SK-N-MC (cell line): ENCODE data around the gene EIF2S3.
"Not testable (repeated sequence)": the region's sequence is repeated elsewhere in the genome, so short reads cannot be mapped to it uniquely, and the experiment has no call there.

Experiments
- DNase-seq: peaks from one replicate; pipeline ENCODE4 v3.0.0-alpha.2; 2011; ENCODE audit warnings: low read depth, low spot score
- H3K27ac ChIP-seq: fragments of 200-600 bp; sonication (generic); 2 replicates; pipeline ENCODE4 v1.5.1; 2016; ENCODE audit warnings: mixed run types
- H3K36me3 ChIP-seq: fragments of 200-600 bp; sonication (generic); 2 replicates; pipeline ENCODE4 v1.6.1; 2017; ENCODE audit warnings: antibody characterized with exemption, low read length, mixed read lengths; ENCODE audit not compliant: insufficient read depth
- H3K4me3 ChIP-seq: fragments of 200-600 bp; sonication (generic); 2 replicates; pipeline ENCODE4 v1.5.1; 2016
- H3K9ac ChIP-seq: fragments of 200-600 bp; sonication (generic); 2 replicates; pipeline ENCODE4 v1.8.0; 2017; ENCODE audit warnings: mixed run types, mixed read lengths; ENCODE audit not compliant: insufficient read length
- H3K9me3 ChIP-seq: fragments of 200-600 bp; sonication (generic); 2 replicates; pipeline ENCODE4 v1.6.1; 2017; ENCODE audit warnings: low read depth, mild to moderate bottlenecking, antibody characterized with exemption, low read length, moderate library complexity, mixed read lengths
- EZH2 ChIP-seq: fragments of 200-600 bp; sonication (generic); IDR thresholded peaks from one replicate; pipeline ENCODE4 v1.6.1; 2017; ENCODE audit warnings: antibody characterized with exemption
- FOXP2 ChIP-seq: optimal IDR thresholded peaks from 2 replicates; pipeline ENCODE3; 2011; ENCODE audit warnings: mild to moderate bottlenecking, moderate library complexity; ENCODE audit not compliant: insufficient read depth; ENCODE audit errors: extremely low read length, control extremely low read depth
- POLR2AphosphoS5 ChIP-seq: IDR thresholded peaks from 2 replicates; pipeline ENCODE4 v1.6.1; 2012; ENCODE audit warnings: mild to moderate bottlenecking, low read depth, low read length, borderline replicate concordance

The EIF2S3 gene

DNA sequence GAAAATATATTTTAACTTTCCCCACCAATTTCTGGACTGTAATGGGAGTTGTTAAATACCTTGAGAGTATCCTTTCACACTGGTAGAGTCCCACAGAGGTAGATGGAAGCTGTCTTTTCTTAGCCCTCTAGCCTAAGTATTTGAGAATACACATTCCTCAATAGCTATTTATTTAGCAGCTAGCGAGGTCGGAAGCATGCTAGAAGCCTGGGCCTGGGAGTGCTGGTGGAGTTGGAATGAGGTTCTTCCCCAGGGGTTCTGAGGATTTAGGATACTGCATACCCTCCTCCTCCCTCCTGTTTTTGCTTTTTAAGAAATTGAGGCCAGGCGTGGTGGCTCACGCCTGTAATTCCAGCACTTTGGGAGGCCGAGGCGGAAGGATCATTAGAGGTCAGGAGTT is 26.8 kb upstream of the EIF2S3 start:
- no peaks in the 10 kb centered on the region for H3K9me3 ChIP-seq
- no peak for TF ChIP-seq POLR2AphosphoS5
- no peak for TF ChIP-seq EZH2
- TF ChIP-seq FOXP2, result no peak
- no peak overlapping the region for H3K9ac ChIP-seq
- H3K4me3 ChIP-seq, result no peak overlapping the region
- H3K36me3 ChIP-seq, result no peaks in the 10 kb centered on the region
- no peak for DNase-seq
- no peak overlapping the region for H3K27ac ChIP-seq

DNA sequence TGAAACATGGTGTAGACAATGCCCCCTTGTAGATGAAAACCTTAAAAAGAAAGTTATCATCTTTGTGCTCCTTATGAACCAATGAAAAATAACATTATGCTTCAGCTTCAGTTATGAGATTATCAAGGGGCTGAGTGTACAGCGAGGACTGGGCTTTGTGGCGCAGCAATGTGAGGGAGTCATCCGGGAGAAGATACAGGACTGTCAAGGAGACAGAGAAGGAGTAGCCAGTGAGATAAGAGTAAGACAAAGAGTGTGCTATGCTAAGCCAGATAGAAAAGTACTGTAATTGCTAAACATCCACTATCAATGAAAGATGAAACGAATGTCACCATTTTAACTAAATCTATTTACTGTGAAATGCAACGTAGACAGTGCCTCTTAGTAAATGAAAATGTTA is 24.2 kb upstream of the EIF2S3 start:
- no peaks in the 10 kb centered on the region for H3K9me3 ChIP-seq
- H3K36me3 ChIP-seq, result no peaks in the 10 kb centered on the region
- no peak overlapping the region for H3K9ac ChIP-seq
- H3K27ac ChIP-seq, result no peak overlapping the region
- no peak overlapping the region for H3K4me3 ChIP-seq
- TF ChIP-seq FOXP2 (no peak), EZH2 (no peak), POLR2AphosphoS5 (no peak)
- no peak for DNase-seq

DNA sequence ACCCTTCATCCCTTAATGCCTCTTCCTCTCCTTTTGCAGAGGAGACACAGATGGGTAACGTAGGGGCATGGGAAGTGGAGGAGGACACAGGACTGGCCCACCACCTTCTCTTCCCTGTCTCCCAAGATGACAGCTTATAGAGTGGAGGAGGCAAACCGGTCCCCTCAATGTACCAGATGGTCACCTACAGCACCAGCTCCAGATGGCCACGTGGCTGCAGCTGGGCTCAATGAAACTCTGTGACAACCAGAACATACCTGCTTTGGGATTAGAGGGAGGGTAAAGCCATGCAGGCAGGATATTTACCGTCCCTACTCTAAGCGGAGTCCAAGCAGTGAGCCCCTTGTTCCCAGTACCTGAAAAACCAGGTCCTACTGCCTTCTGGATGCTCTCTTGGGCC is 20.3 kb upstream of the EIF2S3 start:
- H3K4me3 ChIP-seq, result no peak overlapping the region
- no peak for TF ChIP-seq FOXP2
- TF ChIP-seq POLR2AphosphoS5, result no peak
- TF ChIP-seq EZH2, result no peak
- no peak for DNase-seq
- H3K9ac ChIP-seq, result no peak overlapping the region
- no peaks in the 10 kb centered on the region for H3K36me3 ChIP-seq
- H3K9me3 ChIP-seq, result no peaks in the 10 kb centered on the region
- H3K27ac ChIP-seq, result no peak overlapping the region

DNA sequence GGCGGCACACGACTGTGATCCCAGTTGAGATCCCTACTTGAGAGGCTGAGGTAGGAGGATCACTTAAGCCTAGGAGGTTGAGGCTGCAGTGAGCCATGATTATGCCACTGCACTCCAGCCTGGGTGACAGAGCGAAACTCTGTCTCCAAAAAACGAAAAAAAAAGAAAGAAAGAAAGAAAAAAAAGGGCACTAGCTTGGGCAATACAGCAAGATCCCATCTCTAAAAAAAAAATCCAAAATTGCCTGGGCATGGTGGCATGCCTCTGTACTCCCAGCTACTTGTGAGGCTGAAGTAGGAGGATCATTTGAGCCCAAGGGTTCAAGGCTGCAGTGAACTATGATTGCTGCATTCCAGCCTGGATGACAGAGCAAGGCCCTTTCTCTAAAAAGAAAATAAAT is 17.0 kb upstream of the EIF2S3 start:
- Histone ChIP-seq H3K9me3 (no peaks in the 10 kb centered on the region), H3K4me3 (no peak overlapping the region), H3K36me3 (no peaks in the 10 kb centered on the region), H3K9ac (no peak overlapping the region), H3K27ac (no peak overlapping the region)
- DNase-seq, result no peak
- no peak for TF ChIP-seq POLR2AphosphoS5
- TF ChIP-seq FOXP2, result no peak
- no peak for TF ChIP-seq EZH2

DNA sequence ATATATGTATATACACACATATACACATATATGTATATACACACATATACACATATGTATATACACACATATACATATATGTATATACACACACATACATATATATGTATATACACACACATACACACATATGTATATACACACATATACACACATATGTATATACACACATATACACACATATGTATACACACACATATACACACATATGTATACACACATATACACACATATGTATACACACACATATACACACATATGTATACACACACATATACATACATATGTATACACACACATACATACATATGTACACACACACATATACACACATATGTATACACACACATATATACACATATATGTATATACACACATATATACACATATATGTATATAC is 8.7 kb upstream of the EIF2S3 start:
- H3K9ac ChIP-seq, DNase-seq: not testable (repeated sequence)

DNA sequence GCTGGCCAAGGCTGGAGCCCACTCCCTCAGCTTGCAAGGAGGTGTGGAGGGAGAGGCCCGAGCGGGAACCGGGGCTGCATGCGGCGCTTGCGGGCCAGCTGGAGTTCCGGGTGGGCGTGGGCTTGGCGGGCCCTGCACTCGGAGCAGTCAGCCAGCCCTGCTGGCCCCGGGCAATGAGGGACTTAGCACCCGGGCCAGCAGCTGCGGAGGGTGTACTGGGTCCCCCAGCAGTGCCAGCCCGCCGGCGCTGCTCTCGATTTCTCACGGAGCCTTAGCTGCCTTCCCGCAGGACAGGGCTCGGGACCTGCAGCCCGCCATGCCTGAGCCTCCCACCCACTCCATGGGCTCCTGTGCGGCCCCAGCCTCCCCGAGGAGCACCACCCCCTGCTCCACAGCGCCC is 5.1 kb upstream of the EIF2S3 start:
- H3K36me3 ChIP-seq, H3K9me3 ChIP-seq, H3K4me3 ChIP-seq: not testable (repeated sequence)

More for the DNA sequence above, 8.7 kb upstream of the EIF2S3 start:
- H3K27ac ChIP-seq, H3K9me3 ChIP-seq, H3K4me3 ChIP-seq, H3K36me3 ChIP-seq: not testable (repeated sequence)

DNA sequence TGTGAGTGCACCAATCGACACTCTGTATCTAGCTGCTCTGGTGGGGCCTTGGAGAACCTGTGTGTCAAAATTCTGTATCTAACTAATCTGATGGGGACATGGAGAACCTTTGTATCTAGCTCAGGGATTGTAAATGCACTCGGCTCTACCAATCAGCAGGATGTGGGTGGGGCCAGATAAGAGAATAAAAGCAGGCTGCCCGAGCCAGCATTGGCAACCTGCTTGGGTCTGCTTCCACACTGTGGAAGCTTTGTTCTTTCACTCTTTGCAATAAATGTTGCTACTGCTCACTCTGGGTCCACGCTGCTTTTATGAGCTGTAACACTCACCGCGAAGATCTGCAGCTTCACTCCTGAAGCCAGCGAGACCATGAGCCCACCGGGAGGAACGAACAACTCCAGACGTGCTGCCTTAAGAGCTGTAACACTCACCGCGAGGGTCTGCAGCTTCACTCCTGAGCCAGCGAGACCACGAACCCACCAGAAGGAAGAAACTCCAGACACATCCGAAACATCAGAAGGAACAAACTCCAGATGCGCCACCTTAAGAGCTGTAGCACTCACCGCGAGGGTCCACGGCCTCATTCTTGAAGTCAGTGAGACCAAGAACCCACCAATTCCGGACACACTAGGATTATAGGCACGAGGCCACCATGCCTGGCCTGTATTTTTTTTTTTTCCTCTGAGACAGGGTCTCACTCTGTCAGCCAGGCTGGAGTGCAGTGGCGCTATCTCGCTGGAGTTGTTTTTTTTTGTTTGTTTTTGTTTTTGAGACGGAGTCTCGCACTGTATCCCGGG is 4.0 kb upstream of the EIF2S3 start:
- not testable (repeated sequence) for DNase-seq, H3K27ac ChIP-seq, H3K9me3 ChIP-seq, H3K36me3 ChIP-seq, H3K4me3 ChIP-seq, H3K9ac ChIP-seq

More for the DNA sequence above, 5.1 kb upstream of the EIF2S3 start:
- not testable (repeated sequence) for H3K27ac ChIP-seq, H3K9ac ChIP-seq, DNase-seq

DNA sequence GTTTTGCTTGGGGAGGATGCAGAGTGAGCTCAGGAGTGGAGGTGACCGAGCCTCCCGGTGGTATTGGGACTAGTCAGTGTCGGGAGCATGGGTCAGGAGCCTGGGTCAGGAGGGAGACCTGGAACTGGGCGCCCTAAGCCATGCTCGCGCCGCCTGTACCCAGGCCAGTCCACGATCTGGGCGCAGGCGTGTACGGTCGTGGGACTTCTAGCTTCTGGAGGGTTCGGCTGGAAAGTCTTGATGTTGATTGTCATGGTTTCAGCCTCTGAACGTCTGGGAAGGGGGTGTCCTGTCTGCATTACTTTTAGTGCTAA is 244 bp downstream of the EIF2S3 start:
- no peak for DNase-seq
- Histone ChIP-seq H3K36me3 (peaks cover 27% of the 10 kb centered on the region), H3K27ac (peak overlapping the region; percentile 96), H3K4me3 (no peak overlapping the region), H3K9me3 (no peaks in the 10 kb centered on the region), H3K9ac (no peak overlapping the region)
- TF ChIP-seq EZH2, result no peak
- no peak for TF ChIP-seq POLR2AphosphoS5
- TF ChIP-seq FOXP2, result no peak

DNA sequence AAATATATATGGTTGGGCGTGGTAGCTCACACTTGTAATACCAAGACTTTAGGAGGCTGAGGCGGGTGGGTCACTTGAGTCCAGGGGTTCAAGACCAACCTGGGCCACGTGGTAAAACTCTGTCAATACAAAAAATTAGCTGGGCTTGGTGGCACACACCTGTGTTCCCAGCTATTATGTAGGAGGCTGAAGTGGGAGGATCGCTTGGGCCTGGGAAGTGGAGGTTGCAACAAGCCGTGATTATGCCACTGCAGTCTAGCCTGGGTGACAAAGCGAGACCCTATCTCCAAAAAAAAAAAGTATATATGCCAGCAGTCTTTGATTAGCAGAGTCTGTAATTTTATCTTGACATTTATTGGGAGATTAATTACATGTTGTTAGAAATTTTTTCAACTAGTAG is 8.7 kb downstream of the EIF2S3 start:
- Histone ChIP-seq H3K4me3 (no peak overlapping the region), H3K36me3 (peaks cover 89% of the 10 kb centered on the region), H3K27ac (no peak overlapping the region), H3K9me3 (no peaks in the 10 kb centered on the region), H3K9ac (no peak overlapping the region)
- DNase-seq, result no peak
- TF ChIP-seq FOXP2, result no peak
- TF ChIP-seq EZH2, result no peak
- no peak for TF ChIP-seq POLR2AphosphoS5

DNA sequence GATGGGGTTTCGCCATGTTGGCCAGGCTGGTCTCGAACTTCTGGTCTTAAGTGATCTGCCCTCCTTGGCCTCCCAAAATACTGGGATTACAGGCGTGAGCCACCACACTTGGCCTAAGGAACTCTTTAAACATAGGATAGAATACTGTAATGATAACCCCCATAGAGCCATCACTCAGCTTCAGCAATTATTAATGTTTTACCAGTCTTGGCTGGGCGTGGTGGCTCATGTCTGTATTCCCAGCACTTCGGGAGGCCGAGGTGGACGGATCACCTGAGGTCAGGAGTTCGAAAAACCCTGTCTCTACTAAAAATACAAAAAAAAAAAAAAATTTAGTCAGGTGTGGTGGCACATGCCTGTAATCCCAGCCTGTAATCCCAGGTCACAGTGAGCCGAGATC is 15.1 kb downstream of the EIF2S3 start:
- Histone ChIP-seq H3K27ac (no peak overlapping the region), H3K4me3 (no peak overlapping the region), H3K36me3 (peaks cover 93% of the 10 kb centered on the region), H3K9me3 (no peaks in the 10 kb centered on the region), H3K9ac (no peak overlapping the region)
- TF ChIP-seq FOXP2, result no peak
- no peak for TF ChIP-seq EZH2
- TF ChIP-seq POLR2AphosphoS5, result no peak
- no peak for DNase-seq
